Tibial nerve (tissue), 4 donors: ENCODE results near the gene KIAA0319L. TPM values are rescaled to one million over a fixed set of nuclear protein-coding genes. Genes with fewer than 3 reads are reported as not detected.
A peak's percentile ranks its signal among the peaks of the same experiment; 100 is the strongest.

Source experiments
- DNase-seq, 2 donors: peaks; one replicate each; pipeline ENCODE4 v3.0.0-alpha.2; 2019; ENCODE audit warnings: low spot score in 2 of 2
- H3K27ac ChIP-seq, 4 donors: fragments of 200-600 bp; sonication (generic) in 3 of 4; one replicate each; pipeline ENCODE4 v1.5.1; 2017 to 2019; ENCODE audit warnings: mild to moderate bottlenecking in 1 of 4
- H3K27me3 ChIP-seq, 2 donors: fragments of 200-600 bp; sonication (generic) in 1 of 2; one replicate each; pipeline versions ENCODE4 v1.5.1 to v1.6.0; 2017 to 2019
- H3K36me3 ChIP-seq, 3 donors: fragments of 200-600 bp; sonication (generic); one replicate each; pipeline ENCODE4 v1.5.1; 2018 to 2019
- H3K4me1 ChIP-seq, 4 donors: fragments of 200-600 bp; sonication (generic) in 3 of 4; one replicate each; pipeline ENCODE4 v1.5.1; 2017 to 2019
- H3K4me3 ChIP-seq, 4 donors: fragments of 200-600 bp; sonication (generic) in 3 of 4; one replicate each; pipeline ENCODE4 v1.5.1; 2017 to 2019; ENCODE audit warnings: mild to moderate bottlenecking in 1 of 4, moderate library complexity in 1 of 4
- H3K9me3 ChIP-seq, 4 donors: fragments of 200-600 bp; sonication (generic) in 3 of 4; one replicate each; pipeline ENCODE4 v1.5.1; 2017 to 2019
- EP300 ChIP-seq, 2 donors: sonication (generic); formaldehyde crosslinking; IDR thresholded peaks; one replicate each; pipeline ENCODE4 v1.6.1; 2017; ENCODE audit warnings: antibody characterized with exemption in 2 of 2, mild to moderate bottlenecking in 1 of 2
- POLR2A ChIP-seq, 2 donors: fragments of 450-650 bp; IDR thresholded peaks; one replicate each; pipeline ENCODE4 v1.6.1; 2017; ENCODE audit warnings: antibody characterized with exemption in 2 of 2, mild to moderate bottlenecking in 2 of 2, moderate library complexity in 2 of 2
- WGBS, 2 donors: methylation state at CpG; one replicate each; pipeline ENCODE4 v1.1.5; 2018; 5-methylcytosine and 5-hydroxymethylcytosine counted together
- total RNA-seq, 4 donors: library from RNA; depleted of rRNA; stranded (reverse); fragments of >200 nt; gene quantifications; one replicate each; pipeline ENCODE4 v1.1.0, GENCODE V29; 2016
- TF ChIP-seq, protein P1 (sequence below), 5 experiments: fragments of 200-600 bp in 3 of 5; fragments of 450-650 bp in 2 of 5; sonication (generic) in 3 of 5; IDR thresholded peaks; one replicate each; pipeline ENCODE4 v1.5.1; 2016 to 2019; ENCODE audit warnings: antibody characterized with exemption in 5 of 5, mild to moderate bottlenecking in 3 of 5, moderate library complexity in 2 of 5

The KIAA0319L gene
- total RNA-seq, 4 donors from 2014 or later, result 57.0 to 115 (median 70.7) TPM

DNA sequence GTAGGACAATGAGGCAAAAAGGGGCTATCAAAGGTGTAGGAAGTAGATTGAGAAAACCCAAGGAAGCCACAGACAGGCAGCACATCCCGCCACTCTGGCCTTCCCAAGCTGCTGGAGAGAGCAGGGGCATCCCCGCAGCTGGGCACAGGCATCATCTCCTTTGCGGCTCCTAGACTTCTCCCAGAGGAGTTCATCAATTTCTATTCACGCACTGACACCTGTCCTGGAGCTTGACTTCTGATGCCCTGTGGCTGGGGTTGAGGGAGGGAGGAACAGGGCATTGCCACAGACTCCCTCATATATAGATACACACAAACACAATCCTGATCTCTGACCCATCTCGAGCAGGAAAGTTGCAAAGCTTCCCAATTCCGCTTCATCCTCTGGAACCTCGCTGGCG, 14.1 kb upstream of the KIAA0319L start:
- 89 to 93% methylated on average over 8 of the region's 8 CpGs for WGBS, 2 donors

DNA sequence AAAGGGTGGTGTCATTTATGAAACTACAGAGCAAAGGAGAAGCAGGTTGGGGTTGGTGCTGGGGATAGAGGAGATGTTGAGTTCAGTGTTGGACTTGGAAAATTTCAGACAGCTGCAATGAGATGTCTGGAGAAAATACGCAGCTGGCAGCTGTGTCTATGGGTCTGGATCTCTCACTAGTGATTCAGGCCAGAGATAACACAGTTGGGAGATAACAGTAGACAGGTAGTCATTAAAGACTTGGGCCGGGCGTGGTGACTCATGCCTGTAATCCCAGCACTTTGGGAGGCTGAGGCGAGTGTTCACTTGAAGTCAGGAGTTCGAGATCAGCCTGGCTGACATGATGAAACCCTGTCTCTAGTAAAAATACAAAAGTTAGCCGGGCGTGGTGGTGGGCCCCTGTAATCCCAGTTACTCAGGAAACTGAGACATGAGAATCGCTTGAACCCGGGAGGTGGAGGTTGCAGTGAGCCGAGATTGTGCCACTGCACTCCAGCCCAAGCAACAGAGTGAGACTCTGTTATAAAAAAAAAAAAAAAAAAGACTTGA, 13.5 kb upstream of the KIAA0319L start:
- no peak for DNase-seq
- TF ChIP-seq, protein P1, sequence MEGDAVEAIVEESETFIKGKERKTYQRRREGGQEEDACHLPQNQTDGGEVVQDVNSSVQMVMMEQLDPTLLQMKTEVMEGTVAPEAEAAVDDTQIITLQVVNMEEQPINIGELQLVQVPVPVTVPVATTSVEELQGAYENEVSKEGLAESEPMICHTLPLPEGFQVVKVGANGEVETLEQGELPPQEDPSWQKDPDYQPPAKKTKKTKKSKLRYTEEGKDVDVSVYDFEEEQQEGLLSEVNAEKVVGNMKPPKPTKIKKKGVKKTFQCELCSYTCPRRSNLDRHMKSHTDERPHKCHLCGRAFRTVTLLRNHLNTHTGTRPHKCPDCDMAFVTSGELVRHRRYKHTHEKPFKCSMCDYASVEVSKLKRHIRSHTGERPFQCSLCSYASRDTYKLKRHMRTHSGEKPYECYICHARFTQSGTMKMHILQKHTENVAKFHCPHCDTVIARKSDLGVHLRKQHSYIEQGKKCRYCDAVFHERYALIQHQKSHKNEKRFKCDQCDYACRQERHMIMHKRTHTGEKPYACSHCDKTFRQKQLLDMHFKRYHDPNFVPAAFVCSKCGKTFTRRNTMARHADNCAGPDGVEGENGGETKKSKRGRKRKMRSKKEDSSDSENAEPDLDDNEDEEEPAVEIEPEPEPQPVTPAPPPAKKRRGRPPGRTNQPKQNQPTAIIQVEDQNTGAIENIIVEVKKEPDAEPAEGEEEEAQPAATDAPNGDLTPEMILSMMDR (IDR thresholded peaks at IDR 0.05), result no peak
- TF ChIP-seq EP300 (IDR thresholded peaks at IDR 0.05) (no peak), POLR2A (IDR thresholded peaks at IDR 0.05) (no peak)

More for the DNA sequence above, 14.1 kb upstream of the KIAA0319L start:
- Histone ChIP-seq H3K27me3 (peaks cover 0 to 52% of the 10 kb centered on the region in 2 donors), H3K9me3 (no peaks in the 10 kb centered on the region), H3K27ac (no peak overlapping the region), H3K4me1 (peaks cover 0 to 16% (median 9%) of the 10 kb centered on the region in 4 donors), H3K4me3 (no peak overlapping the region), H3K36me3 (peaks cover 0 to 24% (median 0%) of the 10 kb centered on the region in 3 donors)
- DNase-seq, result no peak
- TF ChIP-seq, protein P1 (IDR thresholded peaks at IDR 0.05), result no peak
- TF ChIP-seq POLR2A (IDR thresholded peaks at IDR 0.05) (no peak), EP300 (IDR thresholded peaks at IDR 0.05) (no peak)

DNA sequence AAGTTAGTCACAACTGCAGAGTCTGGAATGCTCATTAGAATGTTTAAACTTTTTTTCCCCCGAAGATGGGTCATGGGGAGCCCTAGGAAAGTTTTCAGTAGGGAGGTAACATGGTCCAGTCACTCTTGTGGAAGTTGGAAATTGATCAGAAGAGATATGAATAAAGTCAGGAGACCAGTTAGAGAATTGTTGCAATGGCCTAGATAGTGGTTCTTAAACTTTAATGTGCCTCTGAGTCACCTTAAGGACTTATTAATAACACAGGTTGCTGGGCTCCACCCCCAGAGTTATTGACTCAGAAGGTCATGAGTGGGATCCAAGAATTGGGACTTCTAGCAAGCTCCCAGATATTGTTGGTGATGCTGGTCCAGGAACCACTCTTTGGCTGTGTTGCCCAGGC, 12.7 kb upstream of the KIAA0319L start:
- no peaks in the 10 kb centered on the region for H3K9me3 ChIP-seq
- DNase-seq, result no peak
- no peak overlapping the region for H3K4me3 ChIP-seq
- peaks cover 0 to 14% (median 9%) of the 10 kb centered on the region in 4 donors for H3K4me1 ChIP-seq
- peaks cover 0 to 37% (median 0%) of the 10 kb centered on the region in 3 donors for H3K36me3 ChIP-seq
- TF ChIP-seq, protein P1 (IDR thresholded peaks at IDR 0.05), result no peak
- TF ChIP-seq EP300 (IDR thresholded peaks at IDR 0.05), result no peak
- no peak for TF ChIP-seq POLR2A (IDR thresholded peaks at IDR 0.05)
- WGBS, 2 donors, result 80 to 83% methylated on average over 1 of the region's 1 CpG
- H3K27ac ChIP-seq, result no peak overlapping the region
- peaks cover 0 to 41% of the 10 kb centered on the region in 2 donors for H3K27me3 ChIP-seq

More for the DNA sequence above, 13.5 kb upstream of the KIAA0319L start:
- Histone ChIP-seq H3K9me3 (no peaks in the 10 kb centered on the region), H3K4me3 (no peak overlapping the region), H3K27ac (no peak overlapping the region), H3K4me1 (peaks cover 0 to 14% (median 9%) of the 10 kb centered on the region in 4 donors), H3K27me3 (peaks cover 0 to 46% of the 10 kb centered on the region in 2 donors), H3K36me3 (peaks cover 0 to 30% (median 0%) of the 10 kb centered on the region in 3 donors)
- WGBS, 2 donors, result 87 to 93% methylated on average over 10 of the region's 10 CpGs

DNA sequence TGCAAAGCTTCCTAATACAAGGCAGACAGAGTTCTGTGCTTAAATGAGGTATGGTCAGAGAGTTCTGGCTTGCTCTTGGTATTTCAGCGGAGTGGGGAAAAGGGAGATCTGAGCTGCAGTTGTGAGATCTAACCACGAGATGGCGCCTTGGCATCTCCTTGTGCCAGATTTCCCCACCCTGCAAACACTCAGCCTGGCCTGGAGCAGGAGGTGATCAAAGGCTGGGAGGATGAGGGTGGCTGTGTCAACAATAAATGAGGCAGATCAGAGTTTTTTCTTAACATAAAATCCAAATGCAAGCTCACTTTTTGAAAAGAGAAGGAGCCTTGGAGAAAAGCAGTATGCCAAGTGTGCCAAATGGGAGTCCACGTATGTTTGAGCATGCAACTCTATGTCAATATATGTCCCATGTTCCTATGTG, 11.8 kb upstream of the KIAA0319L start:
- H3K27ac ChIP-seq, result no peak overlapping the region
- peaks cover 0 to 14% (median 9%) of the 10 kb centered on the region in 4 donors for H3K4me1 ChIP-seq
- no peaks in the 10 kb centered on the region for H3K9me3 ChIP-seq
- WGBS, 2 donors, result 18 to 24% methylated on average over 4 of the region's 4 CpGs
- H3K27me3 ChIP-seq, result peaks cover 0 to 33% of the 10 kb centered on the region in 2 donors
- DNase-seq, result peak in 1 of 2 donors; percentile 75
- H3K4me3 ChIP-seq, result no peak overlapping the region
- no peak for TF ChIP-seq POLR2A (IDR thresholded peaks at IDR 0.05)
- TF ChIP-seq, protein P1 (IDR thresholded peaks at IDR 0.05), result peak; percentile 79 to 88 (median 82)
- H3K36me3 ChIP-seq, result peaks cover 0 to 37% (median 0%) of the 10 kb centered on the region in 3 donors

DNA sequence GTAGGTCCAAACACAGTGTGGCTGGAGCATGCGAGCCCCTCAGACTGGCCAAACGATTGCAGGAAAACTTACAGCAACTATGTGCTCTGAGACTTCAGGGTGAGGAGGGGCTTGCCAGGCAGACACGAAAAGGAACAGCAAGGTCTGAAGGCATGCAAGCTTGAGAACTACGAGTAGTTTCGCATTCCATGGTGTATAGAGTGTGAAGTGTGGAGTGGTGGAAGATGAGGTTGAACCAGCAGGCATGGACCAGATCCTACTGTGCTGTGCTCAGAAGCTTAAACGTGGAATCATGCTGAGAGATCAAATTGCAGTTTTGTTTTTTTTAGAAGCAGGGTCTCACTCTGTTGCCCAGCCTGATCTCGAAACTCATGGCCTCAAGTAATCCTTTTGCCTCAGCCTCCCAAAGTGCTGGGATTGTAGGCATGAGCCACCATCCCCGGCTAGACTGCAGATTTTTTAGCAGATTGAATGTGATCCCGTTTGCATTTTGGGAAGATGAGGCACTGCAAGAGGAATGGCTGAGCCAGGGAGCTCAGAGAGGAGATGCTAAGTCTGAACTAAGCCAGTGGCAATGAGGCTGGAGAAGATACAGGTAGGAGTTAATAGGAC, 10.8 kb upstream of the KIAA0319L start:
- H3K27ac ChIP-seq, result no peak overlapping the region
- peaks cover 0 to 9% (median 3%) of the 10 kb centered on the region in 4 donors for H3K4me1 ChIP-seq
- H3K36me3 ChIP-seq, result peaks cover 0 to 46% (median 0%) of the 10 kb centered on the region in 3 donors
- no peak for DNase-seq
- H3K9me3 ChIP-seq, result no peaks in the 10 kb centered on the region
- TF ChIP-seq EP300 (IDR thresholded peaks at IDR 0.05) (no peak), POLR2A (IDR thresholded peaks at IDR 0.05) (no peak)
- TF ChIP-seq, protein P1 (IDR thresholded peaks at IDR 0.05), result no peak
- H3K4me3 ChIP-seq, result no peak overlapping the region
- H3K27me3 ChIP-seq, result peaks cover 0 to 25% of the 10 kb centered on the region in 2 donors
- WGBS, 2 donors, result 62 to 65% methylated on average over 9 of the region's 9 CpGs
